ENCODE measurements around the gene APH1A. TPM values are rescaled to one million over a fixed set of nuclear protein-coding genes. Genes with fewer than 3 reads are reported as not detected.
"Not testable (repeated sequence)": the region's sequence is repeated elsewhere in the genome, so short reads cannot be mapped to it uniquely, and the experiment has no call there.

APH1A gene
- total RNA-seq, 1 experiment from 2014 or later = 115 TPM

GRCh38 chr1:150309758-150310508 is 41.1 kb upstream of the APH1A start:
- Histone ChIP-seq H3K23ac (ENCODE audit: insufficient read length, low read depth, low read length) (no peak overlapping the region), H3K4ac (ENCODE audit: low read depth, low read length) (no peak overlapping the region), H4K20me1 (ENCODE audit: control insufficient read depth, insufficient read depth, insufficient read length) (no peaks in the 10 kb centered on the region), H3K4me2 (ENCODE audit: insufficient read depth, insufficient read length, low read length) (no peak overlapping the region), H3K79me1 (ENCODE audit: insufficient read depth, low read depth, low read length, poor library complexity, severe bottlenecking) (no peaks in the 10 kb centered on the region), H3K27me3 (ENCODE audit: insufficient read depth, low read length) (no peaks in the 10 kb centered on the region), H3K27ac (ENCODE audit: insufficient read length, low read depth, low read length) (no peak overlapping the region), H2AK5ac (ENCODE audit: insufficient read length, low read length) (no peak overlapping the region), H4K91ac (ENCODE audit: insufficient read length, low read depth, low read length) (no peak overlapping the region), H3K79me2 (ENCODE audit: insufficient read depth, low read length) (no peaks in the 10 kb centered on the region), H2BK12ac (ENCODE audit: insufficient read length, low read depth, low read length) (no peak overlapping the region), H3K9ac (ENCODE audit: extremely low read depth, insufficient read length, low read length) (no peak overlapping the region), H3T11ph (ENCODE audit: low read length) (no peak overlapping the region), H2BK15ac (ENCODE audit: low read depth, low read length) (no peak overlapping the region), H4K8ac (replicated peaks; ENCODE audit: insufficient read length, low read depth, low read length) (no peak overlapping the region), H3K23me2 (ENCODE audit: insufficient read length, low read depth, low read length, poor library complexity, severe bottlenecking) (no peaks in the 10 kb centered on the region), H2BK120ac (ENCODE audit: low read depth, low read length, poor library complexity, severe bottlenecking) (no peak overlapping the region), H3K14ac (ENCODE audit: insufficient read depth, low read length) (no peak overlapping the region), H4K5ac (ENCODE audit: insufficient read length, low read depth, low read length) (no peak overlapping the region), H2AFZ (ENCODE audit: low read length) (no peak overlapping the region), H2BK5ac (ENCODE audit: insufficient read length, low read length) (no peak overlapping the region), H3K9me3 (ENCODE audit: control insufficient read depth, low read depth, low read length) (no peaks in the 10 kb centered on the region), H3K56ac (ENCODE audit: insufficient read length, low read depth, low read length) (no peak overlapping the region), H3K18ac (ENCODE audit: insufficient read length, low read depth, low read length) (no peak overlapping the region), H3K4me1 (ENCODE audit: insufficient read depth, low read length) (no peaks in the 10 kb centered on the region; the same call in 1 of the 2 replicates), H2BK20ac (ENCODE audit: low read depth, low read length, poor library complexity, severe bottlenecking) (no peak overlapping the region)
- peaks cover 25 to 43% (median 35%) of the 10 kb centered on the region in 3 experiments; a peak in 6 of 7 replicates for H3K36me3 Mint-ChIP-seq (ENCODE audit: insufficient read depth in 1 of 3, low read depth in 3 of 3)
- no peaks in the 10 kb centered on the region for H3K27me3 Mint-ChIP-seq (ENCODE audit: low read depth)
- TF ChIP-seq, protein P1, sequence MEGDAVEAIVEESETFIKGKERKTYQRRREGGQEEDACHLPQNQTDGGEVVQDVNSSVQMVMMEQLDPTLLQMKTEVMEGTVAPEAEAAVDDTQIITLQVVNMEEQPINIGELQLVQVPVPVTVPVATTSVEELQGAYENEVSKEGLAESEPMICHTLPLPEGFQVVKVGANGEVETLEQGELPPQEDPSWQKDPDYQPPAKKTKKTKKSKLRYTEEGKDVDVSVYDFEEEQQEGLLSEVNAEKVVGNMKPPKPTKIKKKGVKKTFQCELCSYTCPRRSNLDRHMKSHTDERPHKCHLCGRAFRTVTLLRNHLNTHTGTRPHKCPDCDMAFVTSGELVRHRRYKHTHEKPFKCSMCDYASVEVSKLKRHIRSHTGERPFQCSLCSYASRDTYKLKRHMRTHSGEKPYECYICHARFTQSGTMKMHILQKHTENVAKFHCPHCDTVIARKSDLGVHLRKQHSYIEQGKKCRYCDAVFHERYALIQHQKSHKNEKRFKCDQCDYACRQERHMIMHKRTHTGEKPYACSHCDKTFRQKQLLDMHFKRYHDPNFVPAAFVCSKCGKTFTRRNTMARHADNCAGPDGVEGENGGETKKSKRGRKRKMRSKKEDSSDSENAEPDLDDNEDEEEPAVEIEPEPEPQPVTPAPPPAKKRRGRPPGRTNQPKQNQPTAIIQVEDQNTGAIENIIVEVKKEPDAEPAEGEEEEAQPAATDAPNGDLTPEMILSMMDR (conservative IDR thresholded peaks at IDR 0.05) = no peak
- H3K4me1 Mint-ChIP-seq = peaks cover 3 to 11% of the 10 kb centered on the region in 2 experiments; a peak in 1 of 4 replicates
- peak overlapping the region in 2 of 3 experiments; percentile 65 to 85; a peak in 3 of 7 replicates for H3K27ac Mint-ChIP-seq
- no CpG with 5 or more reads among the region's 10 CpGs for WGBS (ENCODE audit: extremely low coverage, insufficient read length, low lambda C conversion rate)
- DNase-seq = no peak
- no peak overlapping the region for H3K4me3 Mint-ChIP-seq
- no peaks in the 10 kb centered on the region for H3K9me3 Mint-ChIP-seq

GRCh38 chr1:150308585-150308984 is 39.8 kb upstream of the APH1A start:
- H4K5ac ChIP-seq (ENCODE audit: insufficient read length, low read depth, low read length); H3K27ac ChIP-seq (ENCODE audit: insufficient read length, low read depth, low read length); H3K23me2 ChIP-seq (ENCODE audit: insufficient read length, low read depth, low read length, poor library complexity, severe bottlenecking); H3K79me1 ChIP-seq (ENCODE audit: insufficient read depth, low read depth, low read length, poor library complexity, severe bottlenecking); H3K27me3 ChIP-seq (ENCODE audit: insufficient read depth, low read length); H3T11ph ChIP-seq (ENCODE audit: low read length); H3K56ac ChIP-seq (ENCODE audit: insufficient read length, low read depth, low read length); H4K91ac ChIP-seq (ENCODE audit: insufficient read length, low read depth, low read length); H2BK20ac ChIP-seq (ENCODE audit: low read depth, low read length, poor library complexity, severe bottlenecking); H2BK120ac ChIP-seq (ENCODE audit: low read depth, low read length, poor library complexity, severe bottlenecking); H3K9me3 Mint-ChIP-seq; H2BK15ac ChIP-seq (ENCODE audit: low read depth, low read length); H3K23ac ChIP-seq (ENCODE audit: insufficient read length, low read depth, low read length); H2BK12ac ChIP-seq (ENCODE audit: insufficient read length, low read depth, low read length); H2AK5ac ChIP-seq (ENCODE audit: insufficient read length, low read length); H2AFZ ChIP-seq (ENCODE audit: low read length); H3K14ac ChIP-seq (ENCODE audit: insufficient read depth, low read length); H3K27me3 Mint-ChIP-seq (ENCODE audit: low read depth); H3K9me3 ChIP-seq (ENCODE audit: control insufficient read depth, low read depth, low read length); H3K79me2 ChIP-seq (ENCODE audit: insufficient read depth, low read length); H4K20me1 ChIP-seq (ENCODE audit: control insufficient read depth, insufficient read depth, insufficient read length); H3K4me2 ChIP-seq (ENCODE audit: insufficient read depth, insufficient read length, low read length); H3K9ac ChIP-seq (ENCODE audit: extremely low read depth, insufficient read length, low read length); H3K27ac Mint-ChIP-seq; H3K4ac ChIP-seq (ENCODE audit: low read depth, low read length); H3K18ac ChIP-seq (ENCODE audit: insufficient read length, low read depth, low read length); H4K8ac ChIP-seq (replicated peaks; ENCODE audit: insufficient read length, low read depth, low read length); H2BK5ac ChIP-seq (ENCODE audit: insufficient read length, low read length); H3K4me3 Mint-ChIP-seq; DNase-seq; H3K4me1 ChIP-seq (ENCODE audit: insufficient read depth, low read length): not testable (repeated sequence)
- no CpG with 5 or more reads among the region's 9 CpGs for WGBS (ENCODE audit: extremely low coverage, insufficient read length, low lambda C conversion rate)
- Mint-ChIP-seq H3K4me1 (peaks cover 3 to 13% of the 10 kb centered on the region in 2 experiments; a peak in 2 of 4 replicates), H3K36me3 (ENCODE audit: insufficient read depth in 1 of 3, low read depth in 3 of 3) (peaks cover 28 to 56% (median 37%) of the 10 kb centered on the region in 3 experiments; a peak in 6 of 7 replicates)

All from H9 (cell line).